Mesothelial cell of epicardium (in vitro differentiated cells): ENCODE measurements around the gene ELL2. TPM values are rescaled to one million over a fixed set of nuclear protein-coding genes. Genes with fewer than 3 reads are reported as not detected.

Experiments
- DNase-seq, 2 experiments: peaks; one replicate each; pipeline ENCODE4 v3.0.0; 2021; ENCODE audit warnings: low spot score in 2 of 2; ENCODE audit not compliant: unreplicated experiment in 2 of 2
- H3K27ac Mint-ChIP-seq: 2 replicates; pipeline ENCODE4 v1.8.0; 2021; ENCODE audit warnings: mixed read lengths
- H3K27me3 Mint-ChIP-seq: 2 replicates; pipeline ENCODE4 v1.8.0; 2021; ENCODE audit warnings: low read depth, mixed read lengths
- H3K36me3 Mint-ChIP-seq: 2 replicates; pipeline ENCODE4 v1.8.0; 2021; ENCODE audit warnings: mixed read lengths
- H3K4me1 Mint-ChIP-seq: 2 replicates; pipeline ENCODE4 v1.8.0; 2021; ENCODE audit warnings: mixed read lengths
- H3K4me3 Mint-ChIP-seq: 2 replicates; pipeline ENCODE4 v1.8.0; 2021; ENCODE audit warnings: mild to moderate bottlenecking, moderate library complexity, mixed read lengths
- H3K9me3 Mint-ChIP-seq: 2 replicates; pipeline ENCODE4 v1.8.0; 2021; ENCODE audit warnings: mixed read lengths
- CTCF ChIP-seq: fragments of 200-600 bp; sonication (generic); IDR thresholded peaks from one replicate; pipeline ENCODE4 v1.5.0; 2021; ENCODE audit warnings: antibody characterized with exemption; ENCODE audit not compliant: unreplicated experiment
- total RNA-seq: library from RNA; stranded (reverse); gene quantifications from 3 replicates; pipeline ENCODE4 v1.2.1, GENCODE V29; 2021

The ELL2 gene
- total RNA-seq, 1 donor from 2014 or later = 11.7 TPM

DNA sequence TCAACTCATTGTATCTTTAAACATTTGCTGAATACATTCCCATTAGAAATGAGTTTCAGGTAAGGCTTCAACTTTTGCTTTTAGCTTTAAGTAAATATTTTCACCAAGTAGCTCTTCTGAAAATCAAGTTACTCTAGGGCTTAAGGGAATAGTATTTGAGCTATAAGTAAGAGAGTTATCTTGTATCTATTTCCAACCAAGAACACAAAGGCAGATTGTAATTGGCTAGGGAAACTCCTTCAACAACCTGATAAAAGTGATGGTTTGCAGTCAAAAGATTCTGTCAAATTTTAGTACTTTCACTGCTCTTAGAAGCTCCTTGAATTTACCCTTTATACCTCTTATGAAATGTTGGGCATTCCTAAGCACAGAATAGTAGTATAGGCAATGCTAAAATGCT lies 13.0 kb downstream of the ELL2 start:
- TF ChIP-seq CTCF = no peak
- no peak for DNase-seq
- Mint-ChIP-seq H3K36me3 (no peaks in the 10 kb centered on the region), H3K27me3 (no peaks in the 10 kb centered on the region), H3K4me3 (no peak overlapping the region), H3K9me3 (peaks cover 7% of the 10 kb centered on the region), H3K27ac (no peak overlapping the region), H3K4me1 (peaks cover 3% of the 10 kb centered on the region)

DNA sequence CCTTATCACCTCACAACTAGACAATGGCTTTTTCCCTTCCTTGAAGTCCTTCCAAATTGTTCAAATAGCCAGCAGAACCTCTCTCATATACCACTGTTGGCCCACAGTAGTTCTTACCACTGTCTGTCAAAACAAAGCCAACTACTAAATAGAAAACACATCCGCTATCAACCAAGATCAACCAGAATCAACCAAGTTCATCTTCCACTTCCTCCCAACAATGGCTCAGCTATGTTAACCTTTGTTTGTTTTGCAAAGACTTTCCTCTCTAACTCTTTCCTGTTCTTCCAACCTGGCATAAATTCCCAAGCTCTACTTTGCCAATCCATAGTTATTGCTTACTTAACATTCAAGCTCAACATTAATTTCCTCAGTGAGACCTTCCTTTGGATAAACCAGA lies 15.2 kb downstream of the ELL2 start:
- H3K9me3 Mint-ChIP-seq = peaks cover 1% of the 10 kb centered on the region
- peaks cover 5% of the 10 kb centered on the region for H3K4me1 Mint-ChIP-seq
- no peak for TF ChIP-seq CTCF
- H3K27me3 Mint-ChIP-seq = no peaks in the 10 kb centered on the region
- no peak for DNase-seq
- no peak overlapping the region for H3K4me3 Mint-ChIP-seq
- no peaks in the 10 kb centered on the region for H3K36me3 Mint-ChIP-seq
- H3K27ac Mint-ChIP-seq = no peak overlapping the region

- no peak for TF ChIP-seq CTCF
- DNase-seq = no peak
- Mint-ChIP-seq H3K9me3 (no peaks in the 10 kb centered on the region), H3K27me3 (no peaks in the 10 kb centered on the region), H3K27ac (no peak overlapping the region), H3K4me3 (no peak overlapping the region), H3K36me3 (no peaks in the 10 kb centered on the region), H3K4me1 (peaks cover 10% of the 10 kb centered on the region)
Measured at GRCh38 chr5:95942968-95943367, 18.7 kb downstream of the ELL2 start.

- Mint-ChIP-seq H3K36me3 (no peaks in the 10 kb centered on the region), H3K4me1 (peaks cover 10% of the 10 kb centered on the region), H3K27ac (no peak overlapping the region), H3K4me3 (no peak overlapping the region), H3K27me3 (no peaks in the 10 kb centered on the region), H3K9me3 (no peaks in the 10 kb centered on the region)
- TF ChIP-seq CTCF = no peak
- no peak for DNase-seq
Measured at GRCh38 chr5:95942414-95942813, 19.2 kb downstream of the ELL2 start.

DNA sequence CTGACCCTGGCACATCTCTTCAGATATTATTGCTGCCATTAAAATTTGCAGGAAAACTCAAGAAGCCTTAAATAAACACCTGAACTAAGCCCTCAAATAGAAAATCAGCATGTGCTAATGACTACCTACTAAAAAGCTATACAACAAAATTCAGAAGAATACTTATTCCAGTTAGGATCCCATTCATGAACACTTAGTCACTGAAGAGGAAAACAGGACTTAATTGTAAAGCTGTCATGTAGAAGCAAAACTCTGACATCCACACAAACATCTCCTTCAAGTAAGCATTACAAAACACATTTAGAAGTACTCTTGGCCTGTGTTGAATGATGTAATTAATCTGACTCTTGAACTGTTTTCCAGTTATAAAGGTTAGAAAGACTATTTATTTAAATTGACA lies 19.9 kb downstream of the ELL2 start:
- no peaks in the 10 kb centered on the region for H3K9me3 Mint-ChIP-seq
- no peak overlapping the region for H3K4me3 Mint-ChIP-seq
- H3K27ac Mint-ChIP-seq = no peak overlapping the region
- H3K27me3 Mint-ChIP-seq = no peaks in the 10 kb centered on the region
- no peaks in the 10 kb centered on the region for H3K36me3 Mint-ChIP-seq
- no peak for TF ChIP-seq CTCF
- peaks cover 10% of the 10 kb centered on the region for H3K4me1 Mint-ChIP-seq
- no peak for DNase-seq
